ENCODE results near the gene LIPJ.
A peak's percentile ranks its signal among the peaks of the same experiment; 100 is the strongest.

The LIPJ gene

DNA sequence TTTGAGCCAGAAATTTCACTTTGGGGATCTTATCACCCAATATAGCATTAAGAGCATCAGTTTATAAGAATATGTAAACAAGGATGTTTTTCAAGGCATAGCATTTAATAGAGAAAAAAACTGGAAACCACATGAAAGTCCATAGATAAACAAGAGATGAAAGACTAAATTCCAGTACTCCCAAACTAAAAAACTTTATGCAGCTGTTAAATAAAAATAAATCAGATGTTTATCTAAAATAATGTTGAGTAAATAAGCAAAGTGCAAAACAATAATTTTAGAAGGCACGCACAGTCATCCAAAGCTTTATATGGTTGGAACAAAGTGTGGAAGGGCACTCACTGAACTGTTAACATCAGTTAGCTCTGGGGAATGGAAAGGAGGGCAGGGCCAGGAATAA lies 24.4 kb upstream of the LIPJ start:
- no peak overlapping the region for H3K9ac ChIP-seq (ENCODE audit: low read depth, low read length)
- H3K36me3 ChIP-seq (ENCODE audit: insufficient read depth, low read length), result no peaks in the 10 kb centered on the region
- no peaks in the 10 kb centered on the region for H3K4me1 ChIP-seq (ENCODE audit: insufficient read depth, low read length)
- H3K9me3 ChIP-seq (ENCODE audit: control insufficient read depth, insufficient read depth, low read length), result no peaks in the 10 kb centered on the region

DNA sequence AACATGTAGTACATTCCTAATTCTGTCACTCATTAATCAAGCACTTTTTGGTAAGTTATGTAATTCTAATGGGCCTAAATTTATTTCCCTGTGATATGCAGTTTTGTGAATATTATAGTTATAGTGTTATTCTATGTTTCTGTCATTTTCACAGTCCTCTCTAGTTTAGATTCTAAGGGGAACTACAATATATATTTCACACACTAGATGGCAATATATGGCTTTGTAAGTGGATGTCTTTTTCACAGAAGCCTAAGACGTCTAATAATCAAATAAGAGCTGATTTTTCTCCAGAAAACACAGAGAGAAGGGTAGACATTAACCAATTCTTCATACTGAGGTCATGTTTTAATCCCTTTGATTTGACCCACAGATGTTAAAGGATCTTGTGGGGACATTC lies 21.5 kb upstream of the LIPJ start:
- Histone ChIP-seq H3K9ac (ENCODE audit: low read depth, low read length) (no peak overlapping the region), H3K36me3 (ENCODE audit: insufficient read depth, low read length) (no peaks in the 10 kb centered on the region), H3K9me3 (ENCODE audit: control insufficient read depth, insufficient read depth, low read length) (no peaks in the 10 kb centered on the region), H3K4me1 (ENCODE audit: insufficient read depth, low read length) (no peaks in the 10 kb centered on the region)

DNA sequence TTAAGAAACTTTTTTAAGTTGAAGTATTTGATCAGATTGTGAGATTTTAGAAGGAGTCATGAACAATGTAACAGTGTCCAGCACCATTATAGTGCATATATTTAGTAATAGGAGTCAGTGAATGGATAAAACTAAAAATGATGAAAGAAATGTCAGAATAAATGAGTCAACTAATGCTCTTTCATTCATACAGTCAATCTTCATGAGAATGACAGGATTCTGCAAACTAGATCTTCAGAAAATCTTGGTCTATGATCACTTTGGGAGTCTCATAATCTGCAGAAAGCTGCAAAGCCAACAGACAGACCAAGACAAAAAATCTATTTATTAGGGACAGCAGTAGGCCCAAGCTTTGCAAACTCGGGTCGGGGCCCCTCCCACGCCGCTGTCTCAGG lies 4.2 kb upstream of the LIPJ start:
- Histone ChIP-seq H3K36me3 (ENCODE audit: insufficient read depth, low read length) (no peaks in the 10 kb centered on the region), H3K4me1 (ENCODE audit: insufficient read depth, low read length) (no peaks in the 10 kb centered on the region), H3K9ac (ENCODE audit: low read depth, low read length) (peak overlapping the region; percentile 99), H3K9me3 (ENCODE audit: control insufficient read depth, insufficient read depth, low read length) (no peaks in the 10 kb centered on the region)

GRCh38 chr10:88582806-88583583 lies 3.6 kb upstream of the LIPJ start, which contains the start of gene RNLS:
Gene RNLS (minus strand): TSS chr10:88583318.
- H3K36me3 ChIP-seq (ENCODE audit: insufficient read depth, low read length), result no peaks in the 10 kb centered on the region
- H3K4me1 ChIP-seq (ENCODE audit: insufficient read depth, low read length), result no peaks in the 10 kb centered on the region
- H3K9me3 ChIP-seq (ENCODE audit: control insufficient read depth, insufficient read depth, low read length), result no peaks in the 10 kb centered on the region
- H3K9ac ChIP-seq (ENCODE audit: low read depth, low read length), result peak within 1 kb of the TSS; percentile 99

DNA sequence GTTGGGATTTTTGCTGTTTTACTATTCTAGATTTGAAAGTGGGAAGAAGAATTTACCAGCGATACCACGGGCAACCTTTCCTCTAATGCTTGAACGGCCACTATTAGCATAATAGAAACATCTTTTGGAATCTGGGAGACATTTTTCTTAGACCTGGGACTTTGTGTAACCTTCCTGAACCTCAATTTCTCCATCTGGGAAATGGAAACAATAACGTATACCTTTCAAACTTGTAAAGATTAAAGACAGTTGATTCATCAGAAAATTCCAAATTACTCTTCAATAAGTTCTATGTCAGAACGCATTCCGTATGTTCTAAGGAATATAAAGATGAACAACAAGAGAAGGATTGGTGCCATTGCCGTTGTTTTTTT lies 3.0 kb upstream of the LIPJ start:
- Histone ChIP-seq H3K9me3 (ENCODE audit: control insufficient read depth, insufficient read depth, low read length) (no peaks in the 10 kb centered on the region), H3K4me1 (ENCODE audit: insufficient read depth, low read length) (no peaks in the 10 kb centered on the region), H3K9ac (ENCODE audit: low read depth, low read length) (peak overlapping the region; percentile 99; the same call in 1 of the 2 replicates), H3K36me3 (ENCODE audit: insufficient read depth, low read length) (no peaks in the 10 kb centered on the region)

- no peaks in the 10 kb centered on the region for H3K9me3 ChIP-seq (ENCODE audit: control insufficient read depth, insufficient read depth, low read length)
- no peaks in the 10 kb centered on the region for H3K36me3 ChIP-seq (ENCODE audit: insufficient read depth, low read length)
- no peaks in the 10 kb centered on the region for H3K4me1 ChIP-seq (ENCODE audit: insufficient read depth, low read length)
- no peak overlapping the region for H3K9ac ChIP-seq (ENCODE audit: low read depth, low read length)
These were observed 5.8 kb downstream of the LIPJ start for GRCh38 chr10:88592381-88592780.

GRCh38 chr10:88592906-88593305 lies 6.3 kb downstream of the LIPJ start:
- H3K36me3 ChIP-seq (ENCODE audit: insufficient read depth, low read length), result no peaks in the 10 kb centered on the region
- no peaks in the 10 kb centered on the region for H3K9me3 ChIP-seq (ENCODE audit: control insufficient read depth, insufficient read depth, low read length)
- H3K9ac ChIP-seq (ENCODE audit: low read depth, low read length), result no peak overlapping the region
- H3K4me1 ChIP-seq (ENCODE audit: insufficient read depth, low read length), result no peaks in the 10 kb centered on the region

DNA sequence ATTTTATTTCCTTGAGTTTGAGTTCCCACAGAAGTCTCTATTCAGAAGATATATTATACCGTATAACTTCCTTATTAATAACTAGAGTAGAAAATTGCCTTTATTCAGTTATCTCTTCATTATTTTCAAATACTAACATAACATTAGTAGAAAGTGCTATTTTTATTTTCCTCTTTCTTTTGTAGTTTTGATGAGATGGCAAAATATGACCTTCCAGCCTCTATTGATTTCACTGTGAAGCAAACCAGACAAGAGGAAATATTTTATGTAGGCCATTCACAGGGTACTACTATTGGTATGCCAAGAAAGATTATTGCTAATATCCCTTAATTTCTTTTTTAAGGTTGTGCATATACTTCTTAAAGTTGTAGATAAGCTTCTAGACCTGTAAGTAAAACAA lies 7.9 kb downstream of the LIPJ start:
- H3K4me1 ChIP-seq (ENCODE audit: insufficient read depth, low read length), result no peaks in the 10 kb centered on the region
- no peaks in the 10 kb centered on the region for H3K9me3 ChIP-seq (ENCODE audit: control insufficient read depth, insufficient read depth, low read length)
- H3K36me3 ChIP-seq (ENCODE audit: insufficient read depth, low read length), result no peaks in the 10 kb centered on the region
- no peak overlapping the region for H3K9ac ChIP-seq (ENCODE audit: low read depth, low read length)

- Histone ChIP-seq H3K9me3 (ENCODE audit: control insufficient read depth, insufficient read depth, low read length) (no peaks in the 10 kb centered on the region; the same call in 1 of the 2 replicates), H3K36me3 (ENCODE audit: insufficient read depth, low read length) (no peaks in the 10 kb centered on the region), H3K9ac (ENCODE audit: low read depth, low read length) (no peak overlapping the region), H3K4me1 (ENCODE audit: insufficient read depth, low read length) (no peaks in the 10 kb centered on the region)
These were observed 11.5 kb downstream of the LIPJ start for GRCh38 chr10:88598055-88598454.

GRCh38 chr10:88608052-88608732 lies 21.6 kb downstream of the LIPJ start:
- H3K9ac ChIP-seq (ENCODE audit: low read depth, low read length), result no peak overlapping the region
- no peaks in the 10 kb centered on the region for H3K36me3 ChIP-seq (ENCODE audit: insufficient read depth, low read length)
- no peaks in the 10 kb centered on the region for H3K4me1 ChIP-seq (ENCODE audit: insufficient read depth, low read length)
- no peaks in the 10 kb centered on the region for H3K9me3 ChIP-seq (ENCODE audit: control insufficient read depth, insufficient read depth, low read length)

DNA sequence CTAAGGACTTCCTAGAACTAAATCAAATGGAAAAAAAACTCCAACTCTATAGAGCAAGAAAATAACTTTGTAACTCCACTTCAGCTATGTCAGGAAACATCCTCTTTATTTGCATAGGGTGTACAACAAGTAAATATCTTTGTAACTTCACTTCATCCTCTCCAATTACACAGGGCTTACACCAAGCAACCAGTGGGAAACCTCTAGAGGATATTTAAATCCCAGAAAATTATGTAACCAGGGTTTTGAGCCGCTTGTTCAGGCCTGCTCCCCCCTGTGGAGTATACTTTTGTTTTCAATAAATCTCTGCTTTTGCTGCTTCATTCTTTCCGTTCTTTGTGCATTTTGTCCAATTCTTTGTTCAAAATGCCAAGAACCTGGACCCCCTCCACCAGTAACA lies 22.2 kb downstream of the LIPJ start:
- H3K4me1 ChIP-seq (ENCODE audit: insufficient read depth, low read length), result no peaks in the 10 kb centered on the region
- H3K9me3 ChIP-seq (ENCODE audit: control insufficient read depth, insufficient read depth, low read length), result no peaks in the 10 kb centered on the region
- H3K36me3 ChIP-seq (ENCODE audit: insufficient read depth, low read length), result no peaks in the 10 kb centered on the region
- H3K9ac ChIP-seq (ENCODE audit: low read depth, low read length), result no peak overlapping the region

DNA sequence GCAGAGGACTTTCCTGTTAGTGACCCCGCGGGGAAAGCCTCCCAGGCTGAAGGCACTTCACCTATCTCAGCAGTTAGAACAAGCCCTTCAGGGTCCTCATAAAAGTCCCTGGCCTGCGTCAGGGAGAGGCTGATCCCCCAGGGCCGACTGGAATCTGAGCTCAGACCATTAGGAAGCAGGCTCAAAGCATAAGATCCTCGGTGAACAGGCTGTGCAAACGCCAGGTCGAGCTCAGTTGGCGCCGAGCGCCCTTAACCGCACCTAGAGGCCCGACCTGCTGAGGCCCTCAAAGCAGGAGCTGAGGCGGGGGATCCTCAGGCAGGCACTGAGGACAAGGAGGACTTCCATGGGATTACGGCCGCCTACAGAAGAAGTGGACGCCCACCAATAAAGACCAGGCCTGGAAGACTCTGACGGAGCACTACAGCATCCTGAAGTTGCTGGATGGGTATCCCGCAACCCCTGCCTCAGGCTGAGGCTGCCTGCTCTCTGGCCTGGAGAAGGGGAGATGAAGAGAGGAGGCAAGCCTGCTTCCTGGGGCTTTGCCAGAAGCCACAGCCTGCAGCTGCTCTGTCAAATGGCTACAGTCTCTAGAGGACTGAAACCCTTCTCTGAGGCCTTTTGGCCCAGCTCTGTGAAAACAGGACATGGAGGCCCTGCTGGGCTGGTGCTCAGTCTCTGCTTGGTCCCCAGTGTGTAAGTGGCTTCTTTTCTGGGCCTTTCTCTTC lies 29.9 kb downstream of the LIPJ start:
- Histone ChIP-seq H3K9me3 (ENCODE audit: control insufficient read depth, insufficient read depth, low read length) (no peaks in the 10 kb centered on the region), H3K36me3 (ENCODE audit: insufficient read depth, low read length) (no peaks in the 10 kb centered on the region), H3K9ac (ENCODE audit: low read depth, low read length) (no peak overlapping the region), H3K4me1 (ENCODE audit: insufficient read depth, low read length) (no peaks in the 10 kb centered on the region)

DNA sequence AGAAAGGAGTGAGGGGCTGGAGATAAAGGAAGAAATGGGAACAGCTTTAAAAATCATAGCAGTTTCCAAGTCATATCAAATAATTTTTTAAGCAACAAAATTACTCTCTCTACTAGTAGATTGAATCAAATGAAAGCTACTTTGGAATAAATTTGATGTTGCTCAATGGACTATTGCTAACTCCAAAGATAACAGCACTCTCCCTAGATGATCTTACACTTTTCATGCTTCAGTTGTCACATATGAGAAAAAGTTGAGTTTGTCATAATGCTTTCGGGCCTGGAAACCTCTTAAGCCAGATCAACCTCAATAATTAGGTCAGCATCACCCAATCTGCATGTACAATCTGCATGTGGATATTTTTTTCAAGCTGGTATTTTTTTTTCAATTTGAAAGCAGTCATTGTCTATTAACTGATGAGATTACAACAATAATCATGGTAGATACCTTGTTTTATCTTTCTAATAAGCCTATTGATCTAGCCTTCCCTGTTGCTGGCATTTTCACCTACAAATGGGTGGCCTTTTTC lies 31.3 kb downstream of the LIPJ start:
- Histone ChIP-seq H3K9me3 (ENCODE audit: control insufficient read depth, insufficient read depth, low read length) (no peaks in the 10 kb centered on the region), H3K9ac (ENCODE audit: low read depth, low read length) (no peak overlapping the region), H3K4me1 (ENCODE audit: insufficient read depth, low read length) (no peaks in the 10 kb centered on the region), H3K36me3 (ENCODE audit: insufficient read depth, low read length) (no peaks in the 10 kb centered on the region)

GRCh38 chr10:88618496-88618895 lies 31.9 kb downstream of the LIPJ start:
- Histone ChIP-seq H3K4me1 (ENCODE audit: insufficient read depth, low read length) (no peaks in the 10 kb centered on the region), H3K36me3 (ENCODE audit: insufficient read depth, low read length) (no peaks in the 10 kb centered on the region), H3K9ac (ENCODE audit: low read depth, low read length) (no peak overlapping the region), H3K9me3 (ENCODE audit: control insufficient read depth, insufficient read depth, low read length) (no peaks in the 10 kb centered on the region)
